ENCODE measurements around the gene ZMIZ1. TPM values are rescaled to one million over a fixed set of nuclear protein-coding genes. Genes with fewer than 3 reads are reported as not detected.
A peak's percentile ranks its signal among the peaks of the same experiment; 100 is the strongest.

The ZMIZ1 gene
- total RNA-seq, 1 donor from 2014 or later, result 85.2 TPM

- no peaks in the 10 kb centered on the region for H3K27me3 Mint-ChIP-seq
- TF ChIP-seq CTCF (IDR thresholded peaks at IDR 0.05; ENCODE audit: unreplicated experiment), result no peak
- H3K4me3 Mint-ChIP-seq (ENCODE audit: low read depth), result no peak overlapping the region
- H3K27ac Mint-ChIP-seq, result no peak overlapping the region
- no peaks in the 10 kb centered on the region for H3K9me3 Mint-ChIP-seq (ENCODE audit: low read depth)
- H3K36me3 Mint-ChIP-seq (ENCODE audit: insufficient read depth), result no peaks in the 10 kb centered on the region
- no peak for DNase-seq (ENCODE audit: low spot score, unreplicated experiment)
- H3K4me1 Mint-ChIP-seq (ENCODE audit: low read depth), result peaks cover 45% of the 10 kb centered on the region
Observed at GRCh38 chr10:79088613-79089355, 20.0 kb downstream of the ZMIZ1 start.

- Mint-ChIP-seq H3K4me1 (ENCODE audit: low read depth) (peaks cover 44% of the 10 kb centered on the region), H3K9me3 (ENCODE audit: low read depth) (no peaks in the 10 kb centered on the region), H3K36me3 (ENCODE audit: insufficient read depth) (no peaks in the 10 kb centered on the region), H3K27me3 (no peaks in the 10 kb centered on the region), H3K27ac (no peak overlapping the region), H3K4me3 (ENCODE audit: low read depth) (no peak overlapping the region)
- DNase-seq (ENCODE audit: low spot score, unreplicated experiment), result no peak
- TF ChIP-seq CTCF (IDR thresholded peaks at IDR 0.05; ENCODE audit: unreplicated experiment), result no peak
Observed at GRCh38 chr10:79089632-79090031, 20.9 kb downstream of the ZMIZ1 start.

- H3K4me1 Mint-ChIP-seq (ENCODE audit: low read depth), result peaks cover 49% of the 10 kb centered on the region
- DNase-seq (ENCODE audit: low spot score, unreplicated experiment), result no peak
- no peak for TF ChIP-seq CTCF (IDR thresholded peaks at IDR 0.05; ENCODE audit: unreplicated experiment)
- no peaks in the 10 kb centered on the region for H3K36me3 Mint-ChIP-seq (ENCODE audit: insufficient read depth)
- no peaks in the 10 kb centered on the region for H3K9me3 Mint-ChIP-seq (ENCODE audit: low read depth)
- no peak overlapping the region for H3K27ac Mint-ChIP-seq
- no peak overlapping the region for H3K4me3 Mint-ChIP-seq (ENCODE audit: low read depth)
- no peaks in the 10 kb centered on the region for H3K27me3 Mint-ChIP-seq
Observed at GRCh38 chr10:79090134-79090803, 21.5 kb downstream of the ZMIZ1 start.

- Mint-ChIP-seq H3K4me1 (ENCODE audit: low read depth) (peaks cover 59% of the 10 kb centered on the region), H3K27ac (peak overlapping the region; percentile 85), H3K9me3 (ENCODE audit: low read depth) (no peaks in the 10 kb centered on the region)
Observed at GRCh38 chr10:79092292-79092896, 23.6 kb downstream of the ZMIZ1 start.

More at GRCh38 chr10:79092292-79092896, 23.6 kb downstream of the ZMIZ1 start:
- TF ChIP-seq CTCF (IDR thresholded peaks at IDR 0.05; ENCODE audit: unreplicated experiment), result no peak
- peaks cover 1% of the 10 kb centered on the region for H3K36me3 Mint-ChIP-seq (ENCODE audit: insufficient read depth)
- DNase-seq (ENCODE audit: low spot score, unreplicated experiment), result no peak
- no peak overlapping the region for H3K4me3 Mint-ChIP-seq (ENCODE audit: low read depth)
- no peaks in the 10 kb centered on the region for H3K27me3 Mint-ChIP-seq
